Subcutaneous abdominal adipose tissue (tissue), 5 donors: ENCODE measurements around the gene PTH.

Experiments used
- H3K27ac ChIP-seq: one replicate; pipeline ENCODE4 v1.7.0; 2013; ENCODE audit warnings: low read depth, mild to moderate bottlenecking, inconsistent platforms, low read length, moderate library complexity
- H3K27me3 ChIP-seq, 5 donors: one replicate each; pipeline ENCODE4 v1.7.0; 2013; ENCODE audit warnings: low read length in 5 of 5, inconsistent platforms in 1 of 5; ENCODE audit not compliant: control insufficient read depth in 5 of 5, insufficient read depth in 4 of 5
- H3K36me3 ChIP-seq, 5 donors: one replicate each; pipeline ENCODE4 v1.7.0; 2013; ENCODE audit warnings: low read length in 5 of 5; ENCODE audit not compliant: control insufficient read depth in 5 of 5, insufficient read depth in 5 of 5
- H3K4me1 ChIP-seq, 5 donors: one replicate each; pipeline ENCODE4 v1.7.0; 2013; ENCODE audit warnings: low read length in 5 of 5, mild to moderate bottlenecking in 3 of 5, moderate library complexity in 1 of 5; ENCODE audit not compliant: control insufficient read depth in 5 of 5, insufficient read depth in 5 of 5
- H3K4me3 ChIP-seq, 5 donors: one replicate each; pipeline ENCODE4 v1.7.0; 2013; ENCODE audit warnings: low read length in 5 of 5, low read depth in 1 of 5
- H3K9ac ChIP-seq, 5 donors: one replicate each; pipeline ENCODE4 v1.7.0; 2013; ENCODE audit warnings: low read length in 5 of 5, mild to moderate bottlenecking in 4 of 5, moderate library complexity in 3 of 5
- H3K9me3 ChIP-seq, 5 donors: one replicate each; pipeline ENCODE4 v1.7.0; 2013; ENCODE audit warnings: low read length in 5 of 5; ENCODE audit not compliant: control insufficient read depth in 5 of 5
- donor health status: healthy.
- donor health status: healthy.
- donor health status: healthy.
- donor health status: healthy.
- donor health status: healthy.

Gene PTH

GRCh38 chr11:13495929-13496328 is at the start of gene PTH:
TSS of gene PTH (minus strand) at chr11:13495997. CDS start at chr11:13492855, 3,142 bp downstream.
- H3K27ac ChIP-seq: no peak within 1 kb of the TSS
- no peak within 1 kb of the TSS for H3K4me3 ChIP-seq
- H3K4me1 ChIP-seq: no peaks in the 10 kb centered on the region
- peaks cover 0 to 3% (median 0%) of the 10 kb centered on the region in 5 donors for H3K27me3 ChIP-seq
- H3K9ac ChIP-seq: no peak within 1 kb of the TSS
- H3K9me3 ChIP-seq: peaks cover 0 to 3% (median 0%) of the 10 kb centered on the region in 5 donors
- no peaks in the 10 kb centered on the region for H3K36me3 ChIP-seq

- H3K27ac ChIP-seq: no peak overlapping the region
- H3K27me3 ChIP-seq: no peaks in the 10 kb centered on the region
- H3K4me3 ChIP-seq: peak overlapping the region in 1 of 5 donors; percentile 18
- H3K4me1 ChIP-seq: no peaks in the 10 kb centered on the region
- H3K9ac ChIP-seq: no peak overlapping the region
- H3K9me3 ChIP-seq: peaks cover 0 to 12% (median 7%) of the 10 kb centered on the region in 5 donors
- H3K36me3 ChIP-seq: no peaks in the 10 kb centered on the region
Observed at GRCh38 chr11:13538044-13538443, 42.2 kb upstream of the PTH start.

DNA sequence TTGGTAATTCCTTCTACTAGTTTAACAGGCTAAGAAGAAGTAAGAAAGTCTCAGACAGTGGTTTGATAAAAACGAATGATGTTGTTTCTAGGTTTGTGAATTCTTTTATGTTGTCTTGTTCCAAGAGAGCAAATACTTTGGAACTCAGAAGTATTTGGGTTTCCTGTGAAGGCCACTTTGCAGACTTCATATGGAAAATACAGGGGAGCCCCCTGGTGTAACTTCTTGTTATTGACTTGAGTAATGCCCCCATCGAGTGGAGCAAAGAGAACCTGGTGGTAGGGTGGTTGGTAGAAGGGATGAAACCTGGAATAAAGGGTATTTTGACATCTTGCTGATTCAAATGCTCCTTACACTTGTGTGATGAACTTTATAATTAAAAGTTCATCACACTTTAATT is 40.0 kb upstream of the PTH start:
- no peaks in the 10 kb centered on the region for H3K27me3 ChIP-seq
- no peaks in the 10 kb centered on the region for H3K4me1 ChIP-seq
- H3K36me3 ChIP-seq: no peaks in the 10 kb centered on the region
- H3K9ac ChIP-seq: no peak overlapping the region
- no peak overlapping the region for H3K27ac ChIP-seq
- no peak overlapping the region for H3K4me3 ChIP-seq
- peaks cover 0 to 13% (median 7%) of the 10 kb centered on the region in 5 donors for H3K9me3 ChIP-seq

GRCh38 chr11:13534358-13534757 is 38.6 kb upstream of the PTH start:
- no peak overlapping the region for H3K9ac ChIP-seq
- H3K36me3 ChIP-seq: no peaks in the 10 kb centered on the region
- no peak overlapping the region for H3K4me3 ChIP-seq
- no peak overlapping the region for H3K27ac ChIP-seq
- no peaks in the 10 kb centered on the region for H3K4me1 ChIP-seq
- no peaks in the 10 kb centered on the region for H3K27me3 ChIP-seq
- peaks cover 0 to 13% (median 7%) of the 10 kb centered on the region in 5 donors for H3K9me3 ChIP-seq

DNA sequence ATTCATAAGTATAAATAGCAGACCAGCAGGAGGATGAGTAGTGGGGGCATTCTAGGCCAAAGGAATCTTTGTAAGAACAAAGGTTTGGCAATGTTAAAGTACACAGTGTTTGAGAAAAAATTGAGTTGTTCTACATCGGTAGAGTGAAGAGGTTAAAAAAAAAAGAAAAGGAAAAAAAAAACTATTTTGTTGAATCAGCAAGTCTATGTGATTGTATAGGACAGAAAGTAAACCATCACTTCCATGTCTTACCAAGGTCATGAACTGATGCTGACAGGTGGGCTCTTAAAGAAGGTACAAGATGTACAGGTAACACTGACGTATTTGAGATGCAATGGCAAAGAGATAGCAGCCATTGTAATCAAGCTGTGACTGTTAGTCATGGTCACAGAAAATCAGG is 29.5 kb upstream of the PTH start:
- no peak overlapping the region for H3K27ac ChIP-seq
- H3K9ac ChIP-seq: no peak overlapping the region
- peaks cover 0 to 2% (median 0%) of the 10 kb centered on the region in 5 donors for H3K9me3 ChIP-seq
- no peaks in the 10 kb centered on the region for H3K27me3 ChIP-seq
- H3K4me1 ChIP-seq: no peaks in the 10 kb centered on the region
- H3K36me3 ChIP-seq: no peaks in the 10 kb centered on the region
- H3K4me3 ChIP-seq: no peak overlapping the region

- H3K36me3 ChIP-seq: no peaks in the 10 kb centered on the region
- H3K27me3 ChIP-seq: no peaks in the 10 kb centered on the region
- H3K4me1 ChIP-seq: no peaks in the 10 kb centered on the region
- H3K9me3 ChIP-seq: no peaks in the 10 kb centered on the region
- no peak overlapping the region for H3K4me3 ChIP-seq
- H3K9ac ChIP-seq: no peak overlapping the region
- H3K27ac ChIP-seq: no peak overlapping the region
Observed at GRCh38 chr11:13503393-13503792, 7.6 kb upstream of the PTH start.

GRCh38 chr11:13502492-13502891 is 6.7 kb upstream of the PTH start:
- Histone ChIP-seq H3K4me3 (no peak overlapping the region), H3K9me3 (peaks cover 0 to 3% (median 0%) of the 10 kb centered on the region in 5 donors), H3K27ac (no peak overlapping the region), H3K9ac (no peak overlapping the region), H3K27me3 (no peaks in the 10 kb centered on the region), H3K4me1 (no peaks in the 10 kb centered on the region), H3K36me3 (no peaks in the 10 kb centered on the region)

DNA sequence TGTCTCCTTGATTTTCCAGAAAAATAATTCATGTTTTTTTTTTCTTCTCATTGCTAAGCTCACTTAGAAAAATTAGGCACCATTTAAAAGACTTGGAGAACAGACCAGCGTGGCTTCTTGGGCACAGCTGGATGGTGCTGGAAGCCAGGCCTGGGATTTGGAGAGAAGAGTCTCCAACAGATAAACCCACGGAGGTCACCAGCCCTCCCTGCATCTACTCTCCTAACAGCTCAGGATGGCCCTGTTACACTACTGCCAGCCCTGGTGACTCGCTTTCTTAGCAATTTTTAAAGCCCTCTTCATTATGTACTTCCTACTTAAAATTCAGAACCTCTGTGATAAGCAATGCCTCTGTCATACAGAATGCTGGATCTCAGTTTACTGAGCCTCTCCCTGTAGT is 1.7 kb downstream of the PTH start:
- no peaks in the 10 kb centered on the region for H3K4me1 ChIP-seq
- H3K27ac ChIP-seq: no peak overlapping the region

DNA sequence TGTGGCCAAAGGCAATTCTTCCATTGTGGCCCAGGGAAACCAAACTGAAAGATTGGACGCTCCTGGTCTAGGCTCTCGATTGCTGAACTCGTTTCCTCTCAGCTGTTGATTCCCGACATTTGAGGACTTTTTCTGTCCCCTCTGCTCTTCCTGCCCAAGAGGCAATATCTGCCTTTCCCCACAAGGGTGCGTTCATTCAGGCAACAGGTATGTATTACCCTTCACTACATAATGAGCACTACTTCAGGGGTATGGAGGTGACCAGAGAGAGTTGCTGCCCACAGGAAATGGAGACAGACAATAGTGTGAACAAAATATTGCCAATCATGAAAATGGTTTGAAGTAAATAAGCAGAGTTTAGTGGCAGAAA is 8.2 kb downstream of the PTH start:
- Histone ChIP-seq H3K36me3 (no peaks in the 10 kb centered on the region), H3K27me3 (no peaks in the 10 kb centered on the region), H3K9me3 (no peaks in the 10 kb centered on the region), H3K4me1 (no peaks in the 10 kb centered on the region), H3K4me3 (peak overlapping the region in 4 of 5 donors; percentile 43 to 67 (median 46)), H3K9ac (peak overlapping the region in 1 of 5 donors; percentile 14), H3K27ac (no peak overlapping the region)

More for the DNA sequence above, 1.7 kb downstream of the PTH start:
- Histone ChIP-seq H3K9ac (no peak overlapping the region), H3K4me3 (no peak overlapping the region), H3K36me3 (no peaks in the 10 kb centered on the region), H3K27me3 (peaks cover 0 to 3% (median 0%) of the 10 kb centered on the region in 5 donors), H3K9me3 (peaks cover 0 to 3% (median 0%) of the 10 kb centered on the region in 5 donors)

DNA sequence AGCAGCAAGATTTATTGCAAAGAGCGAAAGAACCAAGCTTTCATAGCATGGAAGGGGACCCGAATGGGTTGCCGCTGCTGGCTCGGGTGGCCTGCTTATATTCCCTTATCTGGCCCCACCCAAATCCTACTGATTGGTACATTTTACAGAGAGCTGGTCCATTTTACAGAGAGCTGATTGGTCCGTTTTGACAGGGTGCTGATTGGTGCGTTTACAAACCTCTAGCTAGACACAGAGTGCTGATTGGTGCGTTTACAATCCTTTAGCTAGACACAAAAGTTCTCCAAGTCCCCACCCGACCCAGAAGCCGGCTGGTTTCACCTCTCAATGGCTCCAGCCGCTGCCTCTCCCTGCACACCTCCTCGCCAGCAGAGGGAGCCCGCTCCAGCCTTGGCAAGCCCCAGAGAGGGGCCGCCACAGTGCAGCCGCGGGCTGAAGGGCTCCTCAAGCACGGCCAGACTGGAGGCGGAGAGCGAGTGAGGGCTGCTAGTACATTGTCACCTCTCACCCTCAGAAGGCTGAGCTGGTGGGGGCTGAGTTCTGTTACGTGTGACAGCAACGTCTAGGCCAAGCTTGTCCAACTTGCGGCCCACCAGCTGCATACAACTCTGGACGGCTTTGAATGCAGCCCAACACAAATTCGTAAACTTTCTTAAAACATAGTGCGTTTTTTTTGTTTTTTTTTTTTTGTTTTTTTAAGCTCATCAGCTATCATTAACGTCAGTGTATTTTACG is 8.7 kb downstream of the PTH start:
- H3K9me3 ChIP-seq: no peaks in the 10 kb centered on the region
- no peak overlapping the region for H3K27ac ChIP-seq
- H3K9ac ChIP-seq: peak overlapping the region in 1 of 5 donors; percentile 14
- no peaks in the 10 kb centered on the region for H3K4me1 ChIP-seq
- H3K27me3 ChIP-seq: no peaks in the 10 kb centered on the region
- no peaks in the 10 kb centered on the region for H3K36me3 ChIP-seq
- H3K4me3 ChIP-seq: peak overlapping the region; percentile 43 to 67 (median 49)
